ENCODE data around the gene TST. TPM values are rescaled to one million over a fixed set of nuclear protein-coding genes. Genes with fewer than 3 reads are reported as not detected.

TST gene
- total RNA-seq, 1 experiment from 2014 or later, result 52.2 TPM

DNA sequence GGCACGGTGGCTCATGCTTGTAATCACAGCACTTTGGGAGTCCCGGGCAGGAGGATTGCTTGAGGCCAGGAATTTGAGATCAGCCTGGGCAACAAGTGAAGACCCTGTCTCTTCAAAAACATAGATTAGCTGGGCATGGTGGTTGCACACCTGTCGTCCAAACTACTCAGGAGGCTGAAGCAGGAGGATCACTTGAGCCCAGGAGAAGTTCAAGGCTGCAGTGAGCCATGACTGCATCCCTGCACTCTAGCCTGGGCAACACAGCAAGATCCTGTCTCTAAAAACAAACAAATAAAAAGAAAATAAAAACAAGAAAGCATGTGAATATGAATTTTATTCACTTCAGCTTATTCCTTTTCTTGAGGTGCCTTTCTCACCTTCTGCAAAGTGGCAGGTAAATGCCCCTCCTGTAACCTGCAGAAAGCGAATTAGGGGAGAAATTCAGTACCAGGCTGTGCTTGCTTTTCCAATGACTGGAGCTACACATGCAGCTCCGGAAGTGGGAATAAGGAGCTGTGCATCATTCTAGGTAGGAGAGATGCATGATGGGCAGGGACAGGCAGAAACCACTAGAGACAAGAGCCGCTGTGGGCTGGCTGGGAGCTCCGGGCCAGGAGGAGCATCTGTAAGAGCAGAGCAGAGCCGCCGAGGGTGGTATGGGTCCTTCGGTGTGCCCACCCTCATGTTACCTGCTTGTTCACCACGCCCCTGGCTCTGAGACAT, 17.6 kb upstream of the TST start:
- Mint-ChIP-seq H3K36me3 (ENCODE audit: insufficient read depth, unreplicated experiment) (peaks cover 24% of the 10 kb centered on the region), H3K27ac (ENCODE audit: unreplicated experiment) (no peak overlapping the region), H3K4me1 (ENCODE audit: low read depth, unreplicated experiment) (peaks cover 63% of the 10 kb centered on the region), H3K4me3 (ENCODE audit: low read depth, unreplicated experiment) (no peak overlapping the region), H3K27me3 (ENCODE audit: unreplicated experiment) (no peaks in the 10 kb centered on the region), H3K9me3 (ENCODE audit: low read depth, unreplicated experiment) (no peaks in the 10 kb centered on the region)
- no TSS peak for BruUV-seq (replicated peaks)
- intact Hi-C loops (cut with micrococcal nuclease; ENCODE audit: unreplicated experiment), result no loop called here
- CTCF ChIA-PET, result interaction anchor here (0.7 kb wide), 1 partner anchor 197 kb away, joined by 5 read pairs; no protein-coding TSS in a partner anchor
- TF ChIP-seq, protein P1, sequence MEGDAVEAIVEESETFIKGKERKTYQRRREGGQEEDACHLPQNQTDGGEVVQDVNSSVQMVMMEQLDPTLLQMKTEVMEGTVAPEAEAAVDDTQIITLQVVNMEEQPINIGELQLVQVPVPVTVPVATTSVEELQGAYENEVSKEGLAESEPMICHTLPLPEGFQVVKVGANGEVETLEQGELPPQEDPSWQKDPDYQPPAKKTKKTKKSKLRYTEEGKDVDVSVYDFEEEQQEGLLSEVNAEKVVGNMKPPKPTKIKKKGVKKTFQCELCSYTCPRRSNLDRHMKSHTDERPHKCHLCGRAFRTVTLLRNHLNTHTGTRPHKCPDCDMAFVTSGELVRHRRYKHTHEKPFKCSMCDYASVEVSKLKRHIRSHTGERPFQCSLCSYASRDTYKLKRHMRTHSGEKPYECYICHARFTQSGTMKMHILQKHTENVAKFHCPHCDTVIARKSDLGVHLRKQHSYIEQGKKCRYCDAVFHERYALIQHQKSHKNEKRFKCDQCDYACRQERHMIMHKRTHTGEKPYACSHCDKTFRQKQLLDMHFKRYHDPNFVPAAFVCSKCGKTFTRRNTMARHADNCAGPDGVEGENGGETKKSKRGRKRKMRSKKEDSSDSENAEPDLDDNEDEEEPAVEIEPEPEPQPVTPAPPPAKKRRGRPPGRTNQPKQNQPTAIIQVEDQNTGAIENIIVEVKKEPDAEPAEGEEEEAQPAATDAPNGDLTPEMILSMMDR (IDR thresholded peaks at IDR 0.05; ENCODE audit: unreplicated experiment), result no peak
- DNase-seq, result no peak

DNA sequence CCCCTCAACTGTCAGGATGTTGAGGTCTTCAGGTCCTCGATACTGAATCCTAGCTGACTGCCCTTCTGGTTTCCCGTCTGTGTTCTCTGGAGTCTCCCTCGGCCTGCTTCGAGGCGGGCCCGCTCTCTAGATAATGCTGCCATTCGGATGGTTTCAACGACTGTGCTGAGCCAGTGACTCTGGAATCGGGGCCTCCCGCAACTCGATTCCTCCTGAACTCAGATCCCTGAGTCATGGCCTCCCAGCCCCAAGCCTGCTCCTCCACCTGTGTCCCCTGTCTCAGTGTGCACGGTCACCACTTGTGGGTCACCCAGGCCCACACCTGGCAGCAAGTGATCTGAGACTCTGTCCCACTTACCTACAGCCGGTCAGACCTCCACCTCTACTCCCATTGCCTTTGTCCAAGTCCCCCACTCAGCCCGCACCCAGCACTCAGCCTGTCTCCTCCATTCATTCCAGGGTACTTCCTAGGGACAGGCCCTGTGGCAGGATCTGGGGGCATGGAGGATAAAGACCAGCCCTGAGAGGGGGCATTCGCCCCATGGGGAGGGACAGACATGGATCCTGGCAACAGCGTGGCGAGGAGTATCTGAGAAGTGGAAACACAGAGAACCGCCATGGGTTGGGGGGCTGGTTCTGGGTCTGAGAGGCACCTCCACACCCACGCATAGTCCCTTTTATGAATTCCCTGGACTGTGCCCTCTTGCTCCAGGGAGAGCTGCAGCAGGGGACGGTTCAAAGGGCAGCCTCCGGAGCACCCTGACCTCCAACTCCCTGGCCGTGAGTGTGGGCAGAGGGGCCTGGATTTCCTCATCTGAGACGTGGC, 14.6 kb upstream of the TST start:
- peak overlapping the region; percentile 100 for H3K27ac Mint-ChIP-seq (ENCODE audit: unreplicated experiment)
- TSS peak; percentile 16 for BruUV-seq (replicated peaks)
- H3K36me3 Mint-ChIP-seq (ENCODE audit: insufficient read depth, unreplicated experiment), result peaks cover 42% of the 10 kb centered on the region
- CTCF ChIA-PET, result interaction anchor here (1.0 to 4.5 kb wide), 4 partner anchors 11 to 21 kb away, joined by 4 to 46 read pairs (median 8); partner anchors contain the start of gene KCTD17
- DNase-seq, result no peak
- intact Hi-C loops (cut with micrococcal nuclease; ENCODE audit: unreplicated experiment), result no loop called here
- H3K4me3 Mint-ChIP-seq (ENCODE audit: low read depth, unreplicated experiment), result peak overlapping the region; percentile 63
- H3K27me3 Mint-ChIP-seq (ENCODE audit: unreplicated experiment), result no peaks in the 10 kb centered on the region
- no peaks in the 10 kb centered on the region for H3K9me3 Mint-ChIP-seq (ENCODE audit: low read depth, unreplicated experiment)
- H3K4me1 Mint-ChIP-seq (ENCODE audit: low read depth, unreplicated experiment), result peaks cover 52% of the 10 kb centered on the region
- TF ChIP-seq, protein P1 (IDR thresholded peaks at IDR 0.05; ENCODE audit: unreplicated experiment), result no peak

DNA sequence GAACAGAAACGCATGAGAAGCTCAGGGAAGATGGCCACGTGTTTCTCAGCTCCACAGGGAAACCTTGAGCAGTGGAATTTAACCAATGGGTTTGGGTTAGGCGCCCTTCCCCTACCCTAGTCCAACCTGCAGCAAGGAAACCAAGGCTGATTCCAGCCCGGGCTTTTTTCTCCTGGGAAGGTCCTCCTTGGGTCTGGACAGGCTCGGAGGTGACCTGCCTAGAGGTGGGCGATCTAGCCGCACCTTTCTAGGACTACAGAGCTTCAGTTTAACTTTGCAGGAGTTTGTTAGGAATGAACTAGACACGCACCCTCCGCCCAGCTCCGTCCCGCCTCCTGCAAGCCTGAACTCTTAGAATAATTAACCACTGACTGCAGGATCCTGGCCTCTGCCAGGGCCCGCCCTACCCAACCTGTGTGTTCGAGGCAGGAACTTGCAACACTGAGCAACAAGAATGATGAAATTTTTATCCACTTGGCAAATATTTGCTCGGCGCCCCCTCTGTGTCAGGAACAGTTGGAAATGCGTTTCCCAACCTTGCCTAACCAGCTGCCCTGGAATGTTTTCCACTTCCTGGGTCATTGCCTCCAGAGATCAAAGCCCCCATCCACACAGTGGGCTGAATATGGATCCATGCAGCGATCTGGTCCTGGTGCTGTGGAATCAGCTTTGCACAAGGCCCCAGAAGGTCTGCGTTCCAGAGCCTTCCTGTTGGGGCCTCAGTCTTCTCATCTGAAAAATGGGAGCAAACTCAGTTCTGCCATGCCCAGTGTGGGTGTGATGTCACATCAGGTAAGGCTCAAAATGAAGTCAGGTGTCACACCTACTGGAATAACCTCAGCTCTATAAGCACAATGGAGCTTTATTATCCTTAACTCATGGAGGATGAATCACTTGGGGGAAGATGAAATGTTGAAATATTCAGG, 13.6 kb upstream of the TST start:
- H3K27ac Mint-ChIP-seq (ENCODE audit: unreplicated experiment), result peak overlapping the region; percentile 100
- peaks cover 52% of the 10 kb centered on the region for H3K4me1 Mint-ChIP-seq (ENCODE audit: low read depth, unreplicated experiment)
- H3K36me3 Mint-ChIP-seq (ENCODE audit: insufficient read depth, unreplicated experiment), result peaks cover 45% of the 10 kb centered on the region
- intact Hi-C loops (cut with micrococcal nuclease; ENCODE audit: unreplicated experiment), result no loop called here
- no peaks in the 10 kb centered on the region for H3K9me3 Mint-ChIP-seq (ENCODE audit: low read depth, unreplicated experiment)
- peak; percentile 91 for DNase-seq
- no peaks in the 10 kb centered on the region for H3K27me3 Mint-ChIP-seq (ENCODE audit: unreplicated experiment)
- no TSS peak for BruUV-seq (replicated peaks)
- TF ChIP-seq, protein P1 (IDR thresholded peaks at IDR 0.05; ENCODE audit: unreplicated experiment), result no peak
- CTCF ChIA-PET, result interaction anchor here (0.5 to 4.5 kb wide), 13 partner anchors 12 to 1272 kb away, joined by 3 to 46 read pairs (median 4); partner anchors contain the start of gene KCTD17
- H3K4me3 Mint-ChIP-seq (ENCODE audit: low read depth, unreplicated experiment), result peak overlapping the region; percentile 63

DNA sequence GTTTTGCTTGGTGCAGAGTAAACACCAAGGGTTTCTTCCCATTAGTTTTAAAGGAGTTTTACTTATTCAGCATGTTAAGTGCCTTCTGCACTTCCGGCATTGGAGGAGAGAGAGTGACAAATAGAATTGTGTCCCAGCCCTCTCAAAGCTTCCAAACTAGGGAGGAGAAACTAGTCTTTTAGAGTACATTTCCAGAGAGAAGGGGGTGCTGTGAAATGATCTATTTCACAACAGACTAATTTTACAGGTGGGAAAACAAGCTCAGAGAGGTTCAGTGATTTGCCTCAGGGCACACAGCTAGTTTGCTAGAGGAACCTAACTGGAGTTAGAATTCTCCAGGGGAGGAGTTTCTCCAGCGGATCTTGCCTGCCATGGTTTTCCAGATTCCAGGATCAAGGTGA, 12.9 kb upstream of the TST start:
- peak overlapping the region; percentile 63 for H3K4me3 Mint-ChIP-seq (ENCODE audit: low read depth, unreplicated experiment)
- CTCF ChIA-PET, result interaction anchor here (0.6 to 4.5 kb wide), 11 partner anchors 11 to 465 kb away, joined by 3 to 46 read pairs (median 4); no protein-coding TSS in a partner anchor
- intact Hi-C loops (cut with micrococcal nuclease; ENCODE audit: unreplicated experiment), result no loop called here
- no peak for DNase-seq
- no peaks in the 10 kb centered on the region for H3K9me3 Mint-ChIP-seq (ENCODE audit: low read depth, unreplicated experiment)
- peaks cover 52% of the 10 kb centered on the region for H3K4me1 Mint-ChIP-seq (ENCODE audit: low read depth, unreplicated experiment)
- H3K27me3 Mint-ChIP-seq (ENCODE audit: unreplicated experiment), result no peaks in the 10 kb centered on the region
- TSS peak; percentile 95 for BruUV-seq (replicated peaks)
- peak overlapping the region; percentile 100 for H3K27ac Mint-ChIP-seq (ENCODE audit: unreplicated experiment)
- peaks cover 51% of the 10 kb centered on the region for H3K36me3 Mint-ChIP-seq (ENCODE audit: insufficient read depth, unreplicated experiment)
- TF ChIP-seq, protein P1 (IDR thresholded peaks at IDR 0.05; ENCODE audit: unreplicated experiment), result no peak

All from Calu3 (cell line).